Right lobe of liver (tissue), 6 donors: ENCODE measurements around the gene CNIH2. TPM values are rescaled to one million over a fixed set of nuclear protein-coding genes. Genes with fewer than 3 reads are reported as not detected.

Source experiments
- ATAC-seq, 4 donors: fragments of 200-7000 bp; cut with Tn5 transposase; one replicate each; pipeline ENCODE4 v1.9.1; 2020; ENCODE audit warnings: mild to moderate bottlenecking in 4 of 4, moderate library complexity in 4 of 4
- DNase-seq, 3 donors: peaks; one replicate each; pipeline ENCODE4 v3.0.0-alpha.2; 2020
- H3K27ac ChIP-seq, 3 donors: fragments of 200-600 bp; one replicate each; pipeline ENCODE4 v1.8.0; 2022
- H3K27me3 ChIP-seq, 2 donors: fragments of 200-600 bp; one replicate each; pipeline ENCODE4 v1.8.0; 2022
- H3K36me3 ChIP-seq, 4 donors: fragments of 200-600 bp; sonication (generic) in 1 of 4; one replicate each; pipeline versions ENCODE4 v1.5.1 to v1.8.0; 2017 to 2022; ENCODE audit warnings: control low read depth in 1 of 4
- H3K4me1 ChIP-seq, 4 donors: fragments of 200-600 bp; sonication (generic) in 1 of 4; one replicate each; pipeline versions ENCODE4 v1.5.1 to v1.8.0; 2017 to 2022; ENCODE audit warnings: control low read depth in 1 of 4
- H3K4me3 ChIP-seq, 3 donors: fragments of 200-600 bp; one replicate each; pipeline ENCODE4 v1.8.0; 2022
- H3K9me3 ChIP-seq, 4 donors: fragments of 200-600 bp; sonication (generic) in 1 of 4; one replicate each; pipeline versions ENCODE4 v1.5.1 to v1.8.0; 2017 to 2022; ENCODE audit warnings: control low read depth in 1 of 4
- POLR2A ChIP-seq: fragments of 450-650 bp; IDR thresholded peaks from one replicate; pipeline ENCODE4 v1.6.1; 2017; ENCODE audit warnings: antibody characterized with exemption, mild to moderate bottlenecking
- WGBS: methylation state at CpG from one replicate; pipeline ENCODE4 v1.1.6; 2018; ENCODE audit warnings: low coverage, low lambda C conversion rate; ENCODE audit not compliant: insufficient coverage; ENCODE audit errors: missing lambda C conversion rate; 5-methylcytosine and 5-hydroxymethylcytosine counted together
- intact Hi-C, 2 donors: fragments of 100-400 bp; cut with DNase I; formaldehyde crosslinking; loops; one replicate each; pipeline versions ENCODE4 v1.11.2 to v1.14.1; 2022
- total RNA-seq, 6 experiments: library from RNA; depleted of rRNA in 2 of 6; stranded (reverse); fragments of >200 nt in 2 of 6; fragmentation: NEBNext Ultra II Directional in 3 of 6; extraction: Animal tissue kit (Norgen Biotek cat#: 25700) in 3 of 6; gene quantifications; one replicate each; pipeline versions ENCODE4 v1.1.0 to v1.2.4, GENCODE V29; 2016 to 2023
- TF ChIP-seq, protein P1 (sequence below), 4 donors: fragments of 200-600 bp in 3 of 4; fragments of 450-650 bp in 1 of 4; IDR thresholded peaks; one replicate each; pipeline versions ENCODE4 v1.5.1 to v1.8.0; 2016 to 2022; ENCODE audit warnings: antibody characterized with exemption in 4 of 4, mild to moderate bottlenecking in 2 of 4
- donor health status: DM: no; HTN: yes; CAD: no.
- donor health status: DM: no; HTN: no; CAD: no.
- donor health status: DM: no; HTN: no; CAD: no.
- donor health status: DM: no; HTN: yes; CAD: no.
- donor health status: DM: no; HTN: yes; CAD: no.

The CNIH2 gene
- total RNA-seq, 6 experiments from 2014 or later: 0.26 to 0.51 TPM; not detected in 4

DNA sequence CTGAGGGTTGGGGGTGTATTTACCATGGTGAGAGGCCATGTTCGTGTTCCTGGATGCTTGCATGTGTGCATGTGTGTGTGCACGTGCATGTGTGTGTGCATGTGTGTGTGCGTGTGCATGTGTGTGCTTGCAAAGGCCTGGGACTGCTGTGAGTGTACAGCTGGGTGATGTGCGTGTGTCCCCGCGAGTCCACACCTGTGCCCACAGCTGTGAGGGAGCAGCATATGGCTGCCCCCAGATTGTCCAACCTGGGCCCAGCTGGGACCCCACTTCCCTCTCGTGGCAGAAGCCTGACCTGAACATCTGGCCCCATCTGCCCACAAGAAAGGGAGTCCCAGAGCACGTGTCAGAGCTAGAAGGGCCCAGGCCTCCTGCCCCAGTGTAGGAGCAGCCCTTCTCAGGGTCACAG lies 47.3 kb downstream of the CNIH2 start:
- WGBS: 53% methylated on average over 2 of the region's 8 CpGs
- TF ChIP-seq, protein P1, sequence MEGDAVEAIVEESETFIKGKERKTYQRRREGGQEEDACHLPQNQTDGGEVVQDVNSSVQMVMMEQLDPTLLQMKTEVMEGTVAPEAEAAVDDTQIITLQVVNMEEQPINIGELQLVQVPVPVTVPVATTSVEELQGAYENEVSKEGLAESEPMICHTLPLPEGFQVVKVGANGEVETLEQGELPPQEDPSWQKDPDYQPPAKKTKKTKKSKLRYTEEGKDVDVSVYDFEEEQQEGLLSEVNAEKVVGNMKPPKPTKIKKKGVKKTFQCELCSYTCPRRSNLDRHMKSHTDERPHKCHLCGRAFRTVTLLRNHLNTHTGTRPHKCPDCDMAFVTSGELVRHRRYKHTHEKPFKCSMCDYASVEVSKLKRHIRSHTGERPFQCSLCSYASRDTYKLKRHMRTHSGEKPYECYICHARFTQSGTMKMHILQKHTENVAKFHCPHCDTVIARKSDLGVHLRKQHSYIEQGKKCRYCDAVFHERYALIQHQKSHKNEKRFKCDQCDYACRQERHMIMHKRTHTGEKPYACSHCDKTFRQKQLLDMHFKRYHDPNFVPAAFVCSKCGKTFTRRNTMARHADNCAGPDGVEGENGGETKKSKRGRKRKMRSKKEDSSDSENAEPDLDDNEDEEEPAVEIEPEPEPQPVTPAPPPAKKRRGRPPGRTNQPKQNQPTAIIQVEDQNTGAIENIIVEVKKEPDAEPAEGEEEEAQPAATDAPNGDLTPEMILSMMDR (IDR thresholded peaks at IDR 0.05): no peak
- no peak for TF ChIP-seq POLR2A
- Histone ChIP-seq H3K36me3 (no peaks in the 10 kb centered on the region), H3K4me3 (no peak overlapping the region), H3K27ac (no peak overlapping the region), H3K4me1 (peaks cover 0 to 8% (median 0%) of the 10 kb centered on the region in 4 donors), H3K27me3 (no peaks in the 10 kb centered on the region), H3K9me3 (no peaks in the 10 kb centered on the region)
- DNase-seq (no peak), ATAC-seq (no peak)
- intact Hi-C loops: no loop called here

DNA sequence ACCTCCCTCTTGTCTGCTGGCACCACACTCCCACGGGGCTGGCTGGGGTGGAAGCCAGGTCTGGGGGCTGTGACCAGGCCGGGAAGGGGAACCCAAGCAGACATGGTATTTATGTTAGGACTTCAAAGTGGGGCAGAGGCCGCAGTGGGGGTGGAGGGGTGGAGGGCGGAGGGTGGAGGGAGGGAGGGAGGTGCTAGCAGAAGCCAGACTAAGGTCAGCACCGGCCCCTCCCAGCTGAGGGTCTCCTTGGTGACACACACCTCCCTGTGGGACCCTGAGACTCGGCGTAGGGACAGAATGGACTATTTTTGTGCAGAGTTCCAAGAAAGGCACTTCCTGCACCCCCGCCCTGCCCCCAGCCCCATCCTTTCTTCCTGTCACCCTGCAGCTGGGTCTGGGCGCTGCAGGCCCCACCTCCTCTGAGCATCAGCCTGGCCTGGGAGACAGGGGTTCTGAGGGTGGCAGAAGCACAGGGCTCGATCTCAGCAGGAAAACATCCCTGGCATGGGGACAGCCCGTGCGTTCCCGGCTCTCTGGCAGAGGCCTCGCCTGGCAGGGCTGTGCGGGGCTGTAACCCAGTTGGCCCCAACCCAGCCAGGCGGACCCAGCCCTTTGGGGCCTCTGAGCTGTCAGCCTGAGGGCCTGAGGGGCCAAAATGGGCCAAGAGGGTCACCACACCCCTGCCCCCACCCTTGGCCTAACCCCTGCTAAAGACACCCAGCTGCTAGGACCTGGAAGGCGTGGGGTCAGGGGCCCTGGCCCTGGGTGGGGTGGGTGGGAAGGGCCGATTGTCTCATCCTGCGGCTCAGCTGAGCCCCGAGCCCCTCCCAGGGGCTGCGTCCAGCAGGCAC lies 48.5 kb downstream of the CNIH2 start:
- DNase-seq (no peak), ATAC-seq (peak in 1 of 4 donors; percentile 3)
- no peaks in the 10 kb centered on the region for H3K36me3 ChIP-seq
- H3K27ac ChIP-seq: no peak overlapping the region
- H3K4me1 ChIP-seq: peaks cover 0 to 8% (median 0%) of the 10 kb centered on the region in 4 donors
- no peaks in the 10 kb centered on the region for H3K9me3 ChIP-seq
- H3K27me3 ChIP-seq: no peaks in the 10 kb centered on the region
- no peak for TF ChIP-seq POLR2A
- TF ChIP-seq, protein P1 (IDR thresholded peaks at IDR 0.05): no peak
- no peak overlapping the region for H3K4me3 ChIP-seq
- 39% methylated on average over 6 of the region's 21 CpGs for WGBS
- intact Hi-C loops: no loop called here

DNA sequence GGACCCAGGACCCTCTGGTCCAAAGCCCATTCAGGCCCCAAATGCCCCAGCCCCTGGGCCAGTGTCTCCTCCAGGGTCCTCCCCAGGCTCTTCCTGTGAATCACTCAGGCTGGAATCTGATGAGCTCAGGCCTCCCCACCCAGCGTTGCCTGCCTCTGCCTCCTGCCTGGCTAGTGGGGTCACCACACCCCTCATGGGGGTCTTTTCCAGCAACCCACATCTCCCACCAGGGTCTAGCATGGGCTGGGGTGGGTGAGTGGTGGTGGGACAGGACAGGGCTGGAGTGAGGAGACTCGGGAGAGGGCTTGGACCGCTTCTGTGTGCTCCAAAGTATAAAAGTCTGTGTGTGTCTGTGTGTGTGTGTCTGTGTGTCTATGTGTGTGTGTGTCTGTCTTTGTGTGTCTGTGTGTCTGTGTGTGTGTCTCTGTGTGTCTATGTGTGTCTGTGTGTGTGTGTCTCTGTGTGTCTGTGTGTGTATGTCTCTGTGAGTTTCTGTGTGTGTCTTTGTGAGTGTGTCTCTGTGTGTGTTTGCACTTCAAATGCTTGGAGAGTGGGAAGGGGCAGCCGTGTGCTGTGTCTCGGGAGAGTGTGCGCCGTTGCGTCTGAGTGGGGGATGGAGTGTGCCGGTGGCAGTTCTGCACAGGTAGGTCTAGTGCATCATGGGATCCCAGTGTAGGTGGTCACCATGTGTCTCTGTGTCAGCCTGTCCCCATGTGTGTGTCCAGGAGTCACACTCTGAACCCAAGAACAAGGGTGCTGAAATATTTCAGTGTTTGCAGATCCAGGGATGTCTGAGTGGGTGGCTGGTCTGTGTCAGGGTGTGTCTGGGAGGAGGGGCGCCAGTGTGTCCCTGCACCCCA lies 49.4 kb downstream of the CNIH2 start:
- Histone ChIP-seq H3K27ac (no peak overlapping the region), H3K9me3 (no peaks in the 10 kb centered on the region), H3K4me3 (no peak overlapping the region), H3K4me1 (peaks cover 0 to 8% (median 0%) of the 10 kb centered on the region in 4 donors), H3K27me3 (no peaks in the 10 kb centered on the region), H3K36me3 (no peaks in the 10 kb centered on the region)
- no peak for ATAC-seq
- TF ChIP-seq, protein P1 (IDR thresholded peaks at IDR 0.05): no peak
- no peak for TF ChIP-seq POLR2A
- DNase-seq: no peak
- 75% methylated on average over 9 of the region's 10 CpGs for WGBS
- intact Hi-C loops: no loop called here

DNA sequence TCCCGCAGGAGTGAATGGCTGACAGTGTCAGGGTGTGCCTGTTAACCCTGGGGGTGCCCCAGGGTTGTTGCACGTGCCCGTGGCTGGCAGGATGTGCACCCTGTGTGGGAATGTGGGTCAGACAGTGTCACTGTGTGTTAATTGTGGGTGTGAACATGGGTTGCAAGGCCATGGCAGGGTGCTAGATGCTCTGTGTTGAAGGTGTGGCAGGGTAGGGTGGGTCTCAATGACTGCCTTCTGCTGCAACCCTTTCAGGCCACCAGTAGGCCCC lies 50.0 kb downstream of the CNIH2 start:
- H3K27ac ChIP-seq: no peak overlapping the region
- 17% methylated on average over 1 of the region's 3 CpGs for WGBS
- DNase-seq: no peak
- no peaks in the 10 kb centered on the region for H3K27me3 ChIP-seq
- H3K4me3 ChIP-seq: no peak overlapping the region
- H3K9me3 ChIP-seq: no peaks in the 10 kb centered on the region
- no peak for TF ChIP-seq POLR2A
- TF ChIP-seq, protein P1 (IDR thresholded peaks at IDR 0.05): no peak
- intact Hi-C loops: no loop called here
- no peaks in the 10 kb centered on the region for H3K36me3 ChIP-seq
- H3K4me1 ChIP-seq: peaks cover 0 to 8% (median 0%) of the 10 kb centered on the region in 4 donors
- peak in 2 of 4 donors; percentile 5 to 21 for ATAC-seq
